Pancreas (tissue), 10 donors: ENCODE results near the gene EFCAB8. TPM values are rescaled to one million over a fixed set of nuclear protein-coding genes. Genes with fewer than 3 reads are reported as not detected.

Experiments
- ATAC-seq, 4 donors: fragments of 200-7000 bp; cut with Tn5 transposase; one replicate each; pipeline versions ENCODE4 v1.8.0 to v1.9.1; 2020; ENCODE audit warnings: mild to moderate bottlenecking in 4 of 4, moderate library complexity in 4 of 4
- DNase-seq, 6 donors: peaks; one replicate each; pipeline ENCODE4 v3.0.0-alpha.2; 2020
- FAIRE-seq: peaks from 2 replicates; lab custom pipeline; 2012; peaks lifted over from hg19 to GRCh38; lab: Jason Lieb, UNC
- H3K27ac ChIP-seq, 4 donors: fragments of 200-600 bp; sonication (generic); 1 replicate in 3 of 4; 2 replicates in 1 of 4; pipeline versions ENCODE4 v1.5.0 to v1.8.0; 2020
- H3K27me3 ChIP-seq, 4 donors: fragments of 200-600 bp; one replicate each; pipeline ENCODE4 v1.8.0; 2021
- H3K36me3 ChIP-seq, 3 donors: fragments of 200-600 bp; sonication (generic) in 1 of 3; one replicate each; pipeline versions ENCODE4 v1.5.0 to v1.8.0; 2020 to 2021
- H3K4me1 ChIP-seq, 3 donors: fragments of 200-600 bp; one replicate each; pipeline ENCODE4 v1.8.0; 2021
- H3K4me3 ChIP-seq, 4 donors: fragments of 200-600 bp; sonication (generic) in 2 of 4; one replicate each; pipeline versions ENCODE4 v1.5.0 to v1.8.0; 2020 to 2021
- H3K9me3 ChIP-seq, 4 donors: fragments of 200-600 bp; one replicate each; pipeline ENCODE4 v1.8.0; 2021
- WGBS, 2 donors: extraction: QIAGEN DNeasy Blood & Tissue Kit; methylation state at CpG; one replicate each; pipeline ENCODE4 v1.1.7; 2013; 5-methylcytosine and 5-hydroxymethylcytosine counted together
- intact Hi-C, 3 donors: fragments of 100-400 bp; cut with DNase I; formaldehyde crosslinking; loops; one replicate each; pipeline versions ENCODE4 v1.11.1 to v1.14.2; 2022
- polyA plus RNA-seq, 2 donors: library from polyadenylated mRNA; stranded (reverse); fragments of 200-250 nt; gene quantifications; one replicate each; pipeline ENCODE4 v1.2.3, GENCODE V29; 2013
- total RNA-seq, 6 donors: library from RNA; stranded (reverse); fragmentation: NEBNext Ultra II Directional in 4 of 6; extraction: Animal tissue kit (Norgen Biotek cat#: 25700) in 4 of 6; gene quantifications; one replicate each; pipeline versions ENCODE4 v1.2.1 to v1.2.4, GENCODE V29; 2021 to 2023
- TF ChIP-seq, protein P1 (sequence below), 4 donors: fragments of 200-600 bp; sonication (generic) in 3 of 4; IDR thresholded peaks; one replicate each; pipeline versions ENCODE4 v1.5.0 to v1.8.0; 2021; ENCODE audit warnings: antibody characterized with exemption in 4 of 4
- donor health status: healthy with polysubstance abuse.
- donor health status: DM: no; HTN: no; CAD: no; lungs with moderate emphysema.
- donor health status: DM: no; HTN: no; CAD: no.
- donor health status: control.
- donor health status: control.
- donor health status: Bipolar disorder and iron deficiency.
- donor health status: DM: yes; HTN: yes; CAD: no.
- donor health status: DM: no; HTN: no; CAD: no.
- donor health status: DM: no; HTN: no; CAD: no.
- donor health status: DM: yes; HTN: yes; CAD: no.

Gene EFCAB8
- total and polyA plus RNA-seq, 8 donors = 0.12 to 0.35 (median 0.19) TPM; not detected in 1

DNA sequence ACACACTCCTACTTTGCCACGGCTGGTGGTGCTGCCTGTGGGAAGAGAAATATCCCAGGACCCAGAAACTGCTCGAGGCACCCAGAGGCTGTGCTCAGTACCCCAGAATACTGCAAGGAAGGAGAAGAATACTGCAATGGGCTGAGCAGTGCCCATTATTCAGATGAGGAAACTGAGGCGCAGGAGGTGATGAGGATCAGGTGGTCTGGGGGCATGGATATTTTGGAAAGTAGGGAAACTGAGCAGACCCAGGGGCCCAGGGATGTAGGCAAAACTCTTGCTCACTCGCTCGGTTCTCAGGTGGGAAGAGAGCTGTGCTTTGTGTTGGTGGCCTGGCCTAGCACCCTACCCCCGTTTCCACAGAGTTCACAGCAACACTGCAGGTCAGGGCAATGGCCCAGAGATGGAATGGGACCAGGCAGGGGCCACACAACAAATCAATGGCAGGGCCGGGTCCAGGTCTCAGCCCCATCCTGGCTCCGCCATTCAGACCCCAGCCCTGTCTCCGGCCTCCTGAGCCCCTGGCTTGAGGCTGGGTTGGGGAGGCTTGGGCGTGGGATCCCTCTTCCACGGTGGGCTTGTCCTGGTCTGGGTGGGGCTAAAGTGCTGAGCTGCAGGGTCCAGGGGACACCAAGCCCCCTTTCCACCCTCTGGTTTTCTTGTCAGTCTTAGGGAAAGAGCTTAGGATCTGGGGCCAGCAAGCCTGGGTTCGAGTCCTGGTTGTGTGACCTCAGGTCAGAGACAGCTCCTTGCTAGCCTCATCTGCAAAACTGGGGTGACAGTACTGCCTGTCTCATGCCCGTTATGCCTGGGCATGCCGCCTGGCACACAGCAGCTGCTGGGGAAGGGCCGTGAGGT lies 111.6 kb downstream of the EFCAB8 start:
- no peak overlapping the region for H3K27ac ChIP-seq
- no peaks in the 10 kb centered on the region for H3K27me3 ChIP-seq
- intact Hi-C loops = no loop called here
- H3K4me1 ChIP-seq = no peaks in the 10 kb centered on the region
- no peak for ATAC-seq
- DNase-seq = peak in 2 of 6 donors; percentile 4 to 34
- no peaks in the 10 kb centered on the region for H3K9me3 ChIP-seq
- no peaks in the 10 kb centered on the region for H3K36me3 ChIP-seq
- TF ChIP-seq, protein P1, sequence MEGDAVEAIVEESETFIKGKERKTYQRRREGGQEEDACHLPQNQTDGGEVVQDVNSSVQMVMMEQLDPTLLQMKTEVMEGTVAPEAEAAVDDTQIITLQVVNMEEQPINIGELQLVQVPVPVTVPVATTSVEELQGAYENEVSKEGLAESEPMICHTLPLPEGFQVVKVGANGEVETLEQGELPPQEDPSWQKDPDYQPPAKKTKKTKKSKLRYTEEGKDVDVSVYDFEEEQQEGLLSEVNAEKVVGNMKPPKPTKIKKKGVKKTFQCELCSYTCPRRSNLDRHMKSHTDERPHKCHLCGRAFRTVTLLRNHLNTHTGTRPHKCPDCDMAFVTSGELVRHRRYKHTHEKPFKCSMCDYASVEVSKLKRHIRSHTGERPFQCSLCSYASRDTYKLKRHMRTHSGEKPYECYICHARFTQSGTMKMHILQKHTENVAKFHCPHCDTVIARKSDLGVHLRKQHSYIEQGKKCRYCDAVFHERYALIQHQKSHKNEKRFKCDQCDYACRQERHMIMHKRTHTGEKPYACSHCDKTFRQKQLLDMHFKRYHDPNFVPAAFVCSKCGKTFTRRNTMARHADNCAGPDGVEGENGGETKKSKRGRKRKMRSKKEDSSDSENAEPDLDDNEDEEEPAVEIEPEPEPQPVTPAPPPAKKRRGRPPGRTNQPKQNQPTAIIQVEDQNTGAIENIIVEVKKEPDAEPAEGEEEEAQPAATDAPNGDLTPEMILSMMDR (IDR thresholded peaks at IDR 0.05) = no peak
- 78 to 87% methylated on average over 15 of the region's 15 CpGs for WGBS, 2 donors
- no peak overlapping the region for H3K4me3 ChIP-seq
- no peak for FAIRE-seq

DNA sequence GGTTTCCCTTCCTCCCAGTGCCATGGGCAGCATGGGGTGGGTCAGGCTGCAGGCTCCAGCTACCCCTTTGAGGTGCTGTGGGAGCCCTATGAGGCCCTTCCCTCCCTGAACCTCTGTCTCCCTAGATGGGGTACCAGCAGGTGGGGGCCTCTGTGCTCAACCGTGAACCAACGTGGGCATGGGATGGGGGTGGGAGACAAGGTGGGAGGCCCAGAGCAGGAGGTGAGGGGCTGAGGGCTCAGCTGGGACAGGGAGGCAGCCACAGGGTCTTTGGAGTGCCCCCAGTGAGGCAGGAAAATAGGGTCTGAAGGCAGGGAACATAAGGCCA lies 112.2 kb downstream of the EFCAB8 start:
- H3K36me3 ChIP-seq = no peaks in the 10 kb centered on the region
- ATAC-seq (no peak), FAIRE-seq (no peak), DNase-seq (no peak)
- no peaks in the 10 kb centered on the region for H3K27me3 ChIP-seq
- no peaks in the 10 kb centered on the region for H3K4me1 ChIP-seq
- no peak overlapping the region for H3K4me3 ChIP-seq
- no peaks in the 10 kb centered on the region for H3K9me3 ChIP-seq
- WGBS, 2 donors = 86 to 89% methylated on average over 2 of the region's 2 CpGs
- TF ChIP-seq, protein P1 (IDR thresholded peaks at IDR 0.05) = no peak
- intact Hi-C loops = no loop called here
- no peak overlapping the region for H3K27ac ChIP-seq

GRCh38 chr20:32971703-32972161 lies 113.0 kb downstream of the EFCAB8 start:
- 64 to 69% methylated on average over 6 of the region's 6 CpGs for WGBS, 2 donors
- Histone ChIP-seq H3K27me3 (no peaks in the 10 kb centered on the region), H3K4me3 (no peak overlapping the region), H3K9me3 (no peaks in the 10 kb centered on the region), H3K27ac (no peak overlapping the region), H3K4me1 (no peaks in the 10 kb centered on the region), H3K36me3 (no peaks in the 10 kb centered on the region)
- ATAC-seq (peak in 1 of 4 donors; percentile 25), DNase-seq (no peak), FAIRE-seq (no peak)
- TF ChIP-seq, protein P1 (IDR thresholded peaks at IDR 0.05) = no peak
- intact Hi-C loops = no loop called here

DNA sequence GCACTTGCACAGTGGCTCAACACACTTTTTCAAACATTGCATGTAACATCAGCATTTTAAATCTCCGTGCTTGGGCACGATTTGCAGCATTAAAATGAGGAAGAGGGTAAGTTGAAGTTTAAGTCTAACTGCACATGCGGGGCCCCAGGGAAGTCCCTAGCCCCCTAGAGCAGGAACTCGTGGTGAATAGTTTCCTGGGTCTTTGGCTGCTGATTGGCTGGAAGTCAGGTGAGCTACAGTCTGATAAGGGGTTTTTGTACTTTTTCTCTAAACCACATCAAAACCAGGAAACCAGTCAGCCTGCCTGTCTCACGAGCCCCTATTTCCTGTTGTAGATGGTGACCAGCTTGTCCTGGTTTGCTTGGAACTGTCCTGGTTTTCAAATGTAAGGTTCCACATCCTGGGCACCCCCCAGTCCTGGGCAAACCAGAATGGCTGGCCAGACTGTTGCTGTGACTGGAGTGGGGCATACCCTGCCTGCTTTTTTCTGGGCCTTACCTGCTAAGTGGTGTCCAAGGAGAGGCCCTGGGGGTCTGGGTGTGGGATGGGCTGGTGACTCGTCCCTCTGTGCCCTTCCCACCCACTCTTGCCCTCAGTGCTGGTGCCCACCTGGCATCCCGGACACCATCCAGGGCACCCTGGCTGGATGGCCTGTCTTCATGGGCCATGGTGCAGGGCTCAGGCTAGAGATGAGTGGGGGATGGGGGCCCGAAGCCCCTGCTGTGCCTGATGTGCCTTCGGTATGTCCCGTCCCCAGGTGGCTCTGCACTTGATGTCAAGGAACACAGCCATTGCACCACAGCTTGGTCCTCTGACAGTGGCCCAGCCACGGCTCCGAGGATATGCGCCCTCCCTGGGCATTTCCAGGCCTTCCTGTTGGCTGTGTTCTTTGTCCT lies 113.7 kb downstream of the EFCAB8 start:
- H3K27me3 ChIP-seq = no peaks in the 10 kb centered on the region
- no peak for FAIRE-seq
- TF ChIP-seq, protein P1 (IDR thresholded peaks at IDR 0.05) = no peak
- no peaks in the 10 kb centered on the region for H3K9me3 ChIP-seq
- no peak overlapping the region for H3K27ac ChIP-seq
- ATAC-seq = peak in 3 of 4 donors; percentile 31 to 49 (median 34)
- 69 to 72% methylated on average over 13 of the region's 13 CpGs for WGBS, 2 donors
- no peaks in the 10 kb centered on the region for H3K36me3 ChIP-seq
- intact Hi-C loops = no loop called here
- no peak overlapping the region for H3K4me3 ChIP-seq
- no peaks in the 10 kb centered on the region for H3K4me1 ChIP-seq
- DNase-seq = peak in 2 of 6 donors; percentile 2 to 28
